ENCODE measurements around the gene ZC3H7A.
"Not testable (repeated sequence)": the region's sequence is repeated elsewhere in the genome, so short reads cannot be mapped to it uniquely, and the experiment has no call there.

The ZC3H7A gene

DNA sequence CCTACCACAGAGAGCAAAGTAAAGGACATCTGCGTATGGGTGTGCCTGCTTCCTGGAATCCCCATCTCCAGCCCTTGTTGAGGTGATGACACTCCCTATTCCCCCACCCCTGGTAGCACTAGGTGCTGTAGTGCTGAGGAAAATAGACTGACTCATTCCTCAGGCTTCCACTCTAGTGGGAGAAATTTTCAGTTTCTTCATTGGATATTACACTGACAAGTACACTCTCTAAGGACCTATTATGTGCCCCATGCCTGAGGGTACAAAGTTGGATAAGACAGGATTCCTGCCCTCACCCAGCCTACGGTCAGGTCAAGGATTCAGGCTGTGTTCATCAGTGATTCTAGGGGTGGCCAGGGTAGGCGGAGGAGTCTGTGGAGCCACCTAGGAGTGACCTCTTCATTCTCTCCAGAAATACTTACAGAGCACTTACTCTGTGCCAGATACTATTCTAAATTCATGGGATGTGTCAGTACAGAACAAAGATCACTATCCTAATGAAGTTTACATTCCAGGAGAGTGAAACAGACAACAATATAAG, 4.5 kb upstream of the ZC3H7A start:
- no peak for DNase-seq (ENCODE audit: low spot score)

DNA sequence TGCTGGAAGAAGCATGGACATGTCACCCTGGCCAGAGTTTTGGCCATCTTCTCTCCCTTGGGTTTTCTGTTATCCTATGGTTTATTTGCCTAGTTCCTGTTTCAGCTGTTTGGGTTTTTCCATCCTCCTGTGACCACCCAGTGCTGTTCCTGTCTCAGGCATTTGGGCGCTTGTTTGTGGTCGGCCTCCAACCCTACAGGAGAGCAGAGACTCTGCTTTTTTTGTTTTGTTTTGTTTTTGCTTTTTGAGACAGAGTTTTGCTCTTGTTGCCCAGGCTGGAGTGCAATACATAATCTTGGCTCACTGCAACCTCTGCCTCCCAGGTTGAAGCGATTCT, 3.3 kb upstream of the ZC3H7A start:
- no peak for DNase-seq (ENCODE audit: low spot score)

DNA sequence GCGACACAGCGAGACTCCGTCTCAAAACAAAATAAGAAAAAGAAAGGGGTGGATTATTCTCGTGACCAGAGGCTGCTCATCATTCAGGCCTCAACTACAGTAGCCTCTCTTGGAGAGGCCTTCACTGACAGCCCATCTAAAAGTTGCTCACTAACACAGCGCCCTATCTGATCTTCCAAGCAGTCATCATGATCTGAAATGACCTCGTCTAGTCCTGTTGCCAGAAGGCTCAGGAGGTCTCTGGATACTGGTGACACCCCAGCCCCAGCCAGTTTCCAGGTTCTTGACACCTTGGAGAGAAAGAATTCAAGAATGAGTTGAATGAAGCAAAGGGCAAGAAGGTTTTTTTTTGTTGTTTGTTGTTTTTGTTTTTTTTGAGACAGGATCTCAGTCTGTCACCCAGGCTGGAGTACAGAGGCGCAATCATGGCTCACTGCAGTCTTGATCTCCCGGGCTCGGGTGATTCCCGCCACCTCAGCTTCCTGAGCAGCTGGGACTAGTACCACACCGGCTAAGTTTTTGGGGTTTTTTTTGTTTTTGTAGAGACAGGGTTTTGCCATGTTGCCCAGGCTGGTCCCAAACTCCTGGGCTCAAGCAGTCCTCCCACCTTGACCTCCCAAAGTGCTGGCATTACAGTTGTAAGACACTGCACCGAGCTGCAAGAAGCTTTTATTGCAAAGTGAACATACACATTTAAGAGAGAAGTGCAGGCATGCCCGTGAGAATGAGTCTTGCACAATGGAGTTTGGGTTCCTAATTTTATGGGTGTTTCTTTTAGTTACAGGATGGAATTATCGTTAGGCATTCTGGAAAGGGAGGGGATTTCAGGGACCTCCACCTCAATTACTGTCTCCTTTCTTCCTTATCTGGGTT, 2.7 kb upstream of the ZC3H7A start:
- no peak for DNase-seq (ENCODE audit: low spot score)

DNA sequence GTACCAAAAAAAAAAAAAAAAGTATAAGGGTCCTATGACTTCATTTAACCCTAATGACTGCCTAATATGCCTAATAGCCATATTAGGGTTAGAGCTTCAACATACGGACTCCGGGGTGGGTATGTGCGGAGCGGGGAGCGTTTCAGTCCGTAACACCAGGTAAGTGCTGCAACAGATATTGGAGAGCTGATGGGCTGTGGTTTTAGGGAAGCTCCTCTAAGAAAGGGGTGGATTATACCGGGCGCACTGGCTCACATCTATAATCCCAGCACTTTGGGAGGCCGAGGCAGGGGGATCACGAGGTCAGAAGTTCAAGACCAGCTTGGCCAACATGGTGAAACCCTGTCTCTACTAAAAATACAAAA, 1.9 kb upstream of the ZC3H7A start:
- no peak for DNase-seq (ENCODE audit: low spot score)

DNA sequence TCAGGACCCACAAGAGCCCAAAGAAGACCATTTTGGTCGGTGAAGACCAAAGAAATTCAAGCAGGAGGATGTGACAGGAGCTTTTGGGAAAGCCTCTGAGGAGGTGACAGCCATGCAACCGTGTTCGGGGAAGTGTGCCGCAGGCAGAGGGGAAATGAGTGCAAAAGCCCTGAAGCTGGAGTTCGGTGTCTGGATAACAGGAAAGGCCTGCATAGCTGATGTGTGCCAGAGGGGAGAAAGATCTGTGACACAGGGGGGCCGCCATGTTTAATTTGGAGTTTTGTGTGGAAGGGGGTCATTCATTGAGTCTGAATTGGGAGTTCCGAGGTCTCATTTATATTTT, 870 bp upstream of the ZC3H7A start:
- DNase-seq (ENCODE audit: low spot score), result no peak

DNA sequence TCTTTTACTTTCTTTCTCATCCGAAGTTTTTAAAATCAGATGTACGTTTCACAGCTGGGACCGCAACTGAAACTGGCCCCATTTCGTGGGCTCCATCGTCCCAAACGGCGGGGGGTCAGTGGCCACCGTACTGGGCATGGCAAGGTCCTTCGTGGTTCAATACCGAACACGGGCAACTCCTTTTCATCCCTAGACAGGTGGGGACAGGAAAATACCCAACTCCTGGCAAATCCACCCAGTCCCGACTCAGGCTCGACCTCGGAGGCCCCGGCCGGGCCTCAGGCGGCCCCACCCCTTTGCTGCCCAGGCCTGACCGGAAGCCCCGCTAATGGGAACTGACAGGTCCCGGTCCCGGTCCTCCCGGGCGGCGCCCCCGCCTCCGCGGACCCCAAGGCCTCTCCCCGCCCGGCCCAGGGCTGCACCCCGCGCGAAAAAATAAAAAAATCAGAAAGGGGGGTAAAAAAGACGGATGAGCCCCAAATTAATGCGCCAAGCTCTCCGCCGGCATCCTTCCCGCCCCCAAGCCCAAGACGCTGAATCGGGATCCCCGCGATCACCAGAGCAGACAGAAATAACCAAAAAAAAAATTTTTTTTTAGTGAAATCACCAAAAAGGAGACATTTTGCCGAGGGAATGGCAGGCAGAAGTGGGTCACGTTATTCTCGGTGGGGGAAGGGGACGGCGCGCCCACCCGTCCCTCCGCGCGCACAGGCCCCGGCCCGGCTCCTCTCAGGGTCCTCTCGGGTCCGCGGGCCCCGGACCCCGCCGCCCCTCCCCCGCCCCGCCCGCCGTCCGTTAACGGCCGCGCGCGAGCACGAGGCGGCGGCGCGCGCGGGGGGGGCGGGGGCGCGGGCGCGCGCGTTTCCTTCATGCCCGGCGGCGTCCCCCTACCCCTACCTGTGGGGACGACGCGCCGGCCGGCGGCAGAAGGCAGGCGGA, 562 bp downstream of the ZC3H7A start:
- DNase-seq (ENCODE audit: low spot score), result peak; percentile 37

DNA sequence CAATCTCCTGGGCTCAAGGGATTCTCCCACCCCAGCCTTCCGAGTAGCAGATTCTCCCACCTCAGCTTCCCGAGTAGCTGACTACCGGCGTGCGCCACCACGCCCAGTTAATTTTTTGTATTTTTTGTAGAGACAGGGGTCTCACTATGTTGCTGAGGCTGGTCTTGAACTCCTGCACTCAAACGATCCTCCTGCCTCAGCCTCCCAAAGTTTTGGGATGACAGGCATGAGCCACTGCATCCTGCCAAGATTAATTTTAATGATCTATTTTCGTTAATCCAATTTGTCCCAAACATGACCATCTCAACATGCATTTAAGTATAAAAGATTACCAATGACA, 1.2 kb downstream of the ZC3H7A start:
- DNase-seq (ENCODE audit: low spot score), result no peak

DNA sequence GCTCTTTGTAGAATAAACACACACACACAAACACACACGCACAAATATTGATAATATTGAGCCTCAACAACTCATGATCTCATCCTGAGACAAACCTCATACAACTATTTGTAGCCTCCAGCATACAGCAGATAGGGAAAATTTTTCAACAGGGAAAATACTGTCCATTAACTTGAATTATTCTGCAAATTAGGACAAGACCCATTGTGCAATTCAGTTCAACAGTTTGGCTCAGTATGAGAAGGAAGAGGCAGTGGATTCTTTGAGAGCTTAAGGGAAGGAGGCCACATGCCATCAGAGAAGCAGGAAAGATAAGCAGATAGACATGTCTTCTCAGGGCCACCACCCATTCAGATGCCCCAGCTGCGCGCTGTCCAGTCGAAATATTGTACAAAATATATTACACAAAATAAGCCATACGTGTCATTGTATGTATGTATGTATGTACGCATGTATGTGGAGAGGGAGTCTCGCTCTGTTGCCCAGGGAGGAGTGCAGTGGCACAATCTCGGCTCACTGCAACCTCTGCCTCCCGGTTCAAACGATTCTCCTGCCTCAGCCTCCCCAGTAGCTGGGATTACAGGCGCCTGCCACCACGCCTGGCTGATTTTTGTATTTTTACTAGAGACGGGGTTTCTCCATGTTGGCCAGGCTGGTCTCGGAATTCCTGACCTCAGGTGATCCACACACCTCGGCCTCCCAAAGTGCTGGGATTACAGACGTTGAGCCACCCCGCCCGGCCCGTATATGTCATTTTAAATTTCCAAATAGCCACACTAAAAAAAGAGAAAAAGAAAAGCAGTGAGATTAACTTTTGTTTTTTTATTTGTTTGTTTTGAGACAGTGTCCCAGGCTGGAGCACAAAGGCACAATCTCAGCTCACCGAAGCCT, 1.8 kb downstream of the ZC3H7A start:
- no peak for DNase-seq (ENCODE audit: low spot score)

DNA sequence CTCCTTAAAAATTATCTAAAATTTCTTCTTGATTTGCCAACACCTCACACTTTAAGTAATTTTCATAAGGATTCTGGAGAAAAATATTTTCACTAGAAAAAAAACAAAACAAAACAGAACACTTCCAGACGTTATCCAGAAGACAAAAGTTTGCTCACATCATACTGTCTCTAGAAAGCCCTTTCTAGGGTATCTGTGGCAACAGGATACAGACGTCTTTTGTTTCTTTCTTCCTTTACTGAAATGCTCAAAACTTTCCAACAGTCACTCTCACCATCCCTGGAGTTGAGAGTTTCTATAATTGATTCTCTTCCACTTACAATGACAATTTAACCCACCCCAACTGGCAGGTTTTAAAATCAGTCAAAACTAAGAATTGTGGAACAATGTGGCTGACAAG, 2.6 kb downstream of the ZC3H7A start:
- DNase-seq (ENCODE audit: low spot score), result no peak

DNA sequence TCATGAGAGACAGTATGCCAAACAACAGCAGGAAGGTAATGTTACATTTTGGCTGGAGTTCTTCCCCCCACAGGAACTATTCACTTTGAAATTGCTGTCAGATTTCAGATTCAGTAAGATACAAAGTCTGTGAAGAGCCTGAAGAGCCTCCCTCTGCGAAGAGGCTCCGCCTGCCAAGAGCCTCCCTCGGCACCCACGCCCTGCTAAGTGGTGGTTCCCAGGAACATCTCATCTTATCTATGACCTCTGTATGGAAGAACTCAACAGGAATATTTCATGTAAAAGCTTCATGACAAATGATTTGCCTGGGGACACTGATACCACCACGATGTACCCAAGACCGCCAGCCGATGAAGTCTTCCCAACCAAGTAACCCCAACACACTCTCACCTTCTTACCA, 3.2 kb downstream of the ZC3H7A start:
- DNase-seq (ENCODE audit: low spot score), result no peak

DNA sequence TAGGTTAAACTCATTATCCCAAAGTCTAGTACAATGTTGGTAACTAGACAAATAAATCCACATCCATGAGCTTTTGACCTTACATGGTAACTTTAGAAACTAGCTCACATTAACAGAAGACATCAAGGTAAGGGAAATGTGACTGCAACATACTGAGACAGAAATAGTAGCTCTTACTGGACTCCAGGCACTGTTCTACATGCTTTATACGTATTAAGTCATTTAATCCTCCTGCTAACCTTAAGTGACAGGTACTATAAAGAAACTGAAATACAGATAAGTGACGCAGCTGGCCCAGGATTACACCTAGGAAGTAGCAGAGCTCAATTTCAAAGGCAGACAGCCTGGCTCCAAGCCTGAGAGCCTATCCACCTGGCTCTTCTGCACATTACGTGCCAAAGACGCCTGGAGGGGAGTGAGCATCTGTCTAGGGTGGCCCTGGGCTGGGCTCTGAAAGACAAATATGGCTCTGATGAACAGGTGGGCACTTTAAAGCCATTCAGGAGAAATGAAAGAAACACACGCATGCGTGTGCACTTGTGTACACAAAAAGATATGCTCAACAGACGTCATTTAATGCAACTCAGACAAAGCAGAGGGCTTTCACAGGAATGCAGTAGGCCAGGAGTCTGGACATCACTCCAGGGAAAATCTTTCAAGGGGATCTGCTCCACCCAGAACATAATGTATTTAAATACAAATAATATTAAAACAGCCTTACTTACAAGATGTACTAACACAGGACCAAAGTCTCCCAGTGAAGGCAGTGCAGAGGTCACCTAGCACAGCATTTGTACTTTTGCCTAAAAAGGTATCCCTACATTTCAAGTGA, 4.4 kb downstream of the ZC3H7A start:
- no peak for DNase-seq (ENCODE audit: low spot score)

DNA sequence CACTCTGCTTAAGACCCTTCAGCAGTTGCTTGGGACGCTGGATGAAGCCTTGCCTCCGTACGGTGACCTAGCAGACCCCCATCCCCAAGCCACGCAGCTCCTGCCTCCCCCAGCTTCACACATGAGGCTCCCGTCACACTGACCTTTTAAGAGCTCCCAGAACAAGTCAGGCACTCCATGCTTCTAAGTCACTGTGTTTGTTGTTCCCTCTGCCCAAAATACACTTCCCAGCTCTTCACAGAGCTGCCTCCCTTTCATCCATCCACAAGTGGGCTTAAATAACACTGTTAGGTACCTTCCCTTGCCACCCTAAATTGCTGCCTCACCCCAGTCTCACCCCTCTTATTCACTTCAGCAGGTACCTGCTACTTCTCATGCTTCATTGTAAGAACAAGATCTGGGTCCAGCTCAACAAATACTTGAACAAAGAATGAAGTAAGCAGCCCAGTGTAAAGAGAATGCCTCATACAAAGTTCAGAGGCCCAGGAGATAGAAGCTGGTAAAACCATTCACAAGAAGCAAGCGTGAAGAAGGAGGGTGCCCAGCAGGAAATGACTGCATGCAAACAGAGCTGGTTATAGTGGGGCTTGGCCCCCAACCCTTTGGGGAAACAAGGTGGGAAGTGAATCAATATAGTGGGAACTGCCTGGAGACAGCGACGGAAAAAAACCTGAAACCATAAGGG, 5.8 kb downstream of the ZC3H7A start:
- DNase-seq (ENCODE audit: low spot score), result no peak

DNA sequence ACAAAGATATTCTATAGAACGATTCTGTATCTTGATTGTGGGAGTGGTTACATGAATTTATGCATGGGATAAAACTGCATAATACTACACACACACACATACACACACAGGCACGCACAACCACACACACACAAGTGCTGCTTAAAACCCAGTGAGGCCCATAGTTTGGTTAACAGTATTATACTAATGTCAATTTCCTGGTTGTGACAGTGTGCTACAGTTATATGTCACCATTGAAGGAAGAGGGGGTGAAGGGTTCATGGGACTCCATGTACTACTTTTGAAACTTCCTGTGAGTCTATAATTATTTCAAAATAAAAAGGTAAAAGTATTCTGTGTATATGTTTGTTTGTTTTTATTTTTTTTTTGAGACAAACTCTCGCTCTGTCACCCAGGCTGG, 8.1 kb downstream of the ZC3H7A start:
- DNase-seq (ENCODE audit: low spot score), result no peak

DNA sequence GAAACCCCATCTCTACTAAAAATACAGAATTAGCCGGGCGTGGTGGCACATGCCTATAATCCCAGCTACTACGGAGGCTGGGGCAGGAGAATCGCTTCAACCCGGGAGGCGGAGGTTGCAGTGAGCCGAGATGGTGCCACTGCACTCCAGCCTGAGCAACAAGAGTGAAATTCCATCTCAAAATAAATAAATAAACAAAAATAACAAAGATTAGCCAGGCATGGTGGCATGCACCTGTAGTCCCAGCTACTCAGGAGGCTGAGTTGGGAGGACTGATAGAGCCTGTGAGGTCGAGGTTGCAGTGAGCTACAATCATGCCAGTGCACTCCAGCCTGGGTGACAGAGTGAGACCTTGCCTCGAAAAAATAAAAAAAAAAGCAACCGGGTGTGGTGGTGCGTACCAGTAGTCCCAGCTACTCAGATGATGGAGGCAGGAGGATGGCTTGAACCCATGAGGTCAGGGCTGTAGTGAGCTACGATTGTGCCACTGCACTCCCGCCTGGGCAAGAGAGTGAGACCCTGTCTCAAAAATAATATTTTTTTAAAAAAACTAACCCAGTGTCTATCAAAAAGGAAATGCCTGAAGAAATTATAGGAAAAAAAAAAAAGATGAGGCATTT, 12.0 kb downstream of the ZC3H7A start:
- DNase-seq (ENCODE audit: low spot score), result not testable (repeated sequence)

DNA sequence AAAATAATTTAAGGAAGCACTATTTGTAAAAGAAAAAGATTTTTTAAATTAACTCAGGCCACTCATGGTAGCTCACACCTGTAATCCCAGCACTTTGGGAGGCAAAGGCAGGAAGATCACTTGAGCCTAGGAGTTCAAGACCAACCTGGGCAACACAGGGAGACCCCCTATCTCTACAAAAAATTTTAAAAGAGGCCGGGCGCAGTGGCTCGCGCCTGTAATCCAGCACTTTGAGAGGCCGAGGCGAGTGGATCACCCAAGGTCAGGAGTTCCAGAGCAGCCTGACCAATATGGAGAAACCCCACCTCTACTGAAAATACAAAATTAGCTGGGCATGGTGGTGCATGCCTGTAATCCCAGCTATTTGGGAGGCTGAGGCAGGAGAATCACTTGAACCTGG, 12.7 kb downstream of the ZC3H7A start:
- not testable (repeated sequence) for DNase-seq (ENCODE audit: low spot score)

DNA sequence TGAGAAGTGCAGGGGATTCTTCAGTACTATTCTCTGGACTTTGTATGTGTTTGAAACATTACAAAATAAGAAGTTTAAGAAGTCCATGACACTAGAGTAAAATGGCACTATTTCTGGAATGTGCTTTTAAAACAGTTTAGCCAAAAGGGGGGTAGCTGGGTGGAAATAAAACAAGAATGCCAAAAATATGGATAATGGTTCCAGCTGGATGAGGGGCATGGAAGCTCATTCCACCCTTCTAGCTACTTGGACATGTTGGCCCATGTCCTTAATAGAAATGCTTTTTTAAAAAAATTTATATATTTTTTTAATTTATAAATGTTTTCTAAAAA, 13.1 kb downstream of the ZC3H7A start:
- no peak for DNase-seq (ENCODE audit: low spot score)

DNA sequence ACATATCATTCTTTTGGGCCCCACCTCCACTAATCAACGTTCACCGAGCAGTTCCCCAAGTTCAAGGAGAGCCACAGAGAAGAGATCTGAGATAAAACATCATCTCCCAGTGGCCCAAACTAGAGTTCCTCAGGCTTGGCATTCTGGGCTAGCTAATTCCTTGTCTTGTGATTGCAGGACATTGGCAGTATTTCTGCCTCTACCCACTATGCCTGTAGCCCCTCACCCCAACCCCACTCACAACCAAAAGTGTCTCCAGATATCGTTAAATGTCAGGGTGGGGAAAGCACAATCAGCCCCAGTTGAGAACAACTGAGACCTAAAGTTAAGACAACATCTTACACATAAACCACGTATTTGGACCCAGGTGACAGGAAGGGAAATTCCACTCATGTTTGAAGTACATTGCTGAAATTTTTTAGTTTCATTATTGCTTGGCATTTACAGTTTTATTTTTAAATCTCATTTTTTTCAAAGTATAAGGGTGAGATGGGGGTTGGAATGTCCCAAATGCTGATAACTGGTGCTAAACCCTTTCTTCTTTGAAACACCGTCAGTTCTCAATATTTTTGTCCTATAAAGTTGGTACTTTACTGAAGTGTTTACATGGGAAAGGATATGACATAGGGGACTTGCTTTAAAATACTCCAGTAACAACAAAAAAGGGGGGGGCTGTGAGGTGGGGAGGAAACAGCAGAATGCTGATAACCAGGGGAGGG, 13.6 kb downstream of the ZC3H7A start:
- DNase-seq (ENCODE audit: low spot score), result no peak

DNA sequence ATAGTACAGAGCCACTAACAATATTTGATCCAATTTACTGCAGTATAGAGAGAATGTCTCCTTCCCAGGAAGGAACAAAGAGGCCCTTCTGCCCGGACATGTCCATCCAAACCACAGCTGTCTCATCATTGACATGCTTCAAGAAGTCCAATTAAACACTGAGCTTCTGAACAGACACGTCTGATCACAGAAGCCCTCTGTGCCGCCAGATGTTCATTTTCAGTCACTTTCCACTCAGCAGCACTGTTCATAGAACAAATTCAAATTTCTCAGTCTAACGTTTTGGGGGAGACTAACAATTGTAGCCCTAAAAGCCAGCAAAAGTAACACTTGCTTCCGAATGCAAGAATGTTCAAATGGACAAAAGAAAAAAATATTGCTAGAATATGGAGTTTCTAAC, 15.3 kb downstream of the ZC3H7A start:
- DNase-seq (ENCODE audit: low spot score), result peak; percentile 77

DNA sequence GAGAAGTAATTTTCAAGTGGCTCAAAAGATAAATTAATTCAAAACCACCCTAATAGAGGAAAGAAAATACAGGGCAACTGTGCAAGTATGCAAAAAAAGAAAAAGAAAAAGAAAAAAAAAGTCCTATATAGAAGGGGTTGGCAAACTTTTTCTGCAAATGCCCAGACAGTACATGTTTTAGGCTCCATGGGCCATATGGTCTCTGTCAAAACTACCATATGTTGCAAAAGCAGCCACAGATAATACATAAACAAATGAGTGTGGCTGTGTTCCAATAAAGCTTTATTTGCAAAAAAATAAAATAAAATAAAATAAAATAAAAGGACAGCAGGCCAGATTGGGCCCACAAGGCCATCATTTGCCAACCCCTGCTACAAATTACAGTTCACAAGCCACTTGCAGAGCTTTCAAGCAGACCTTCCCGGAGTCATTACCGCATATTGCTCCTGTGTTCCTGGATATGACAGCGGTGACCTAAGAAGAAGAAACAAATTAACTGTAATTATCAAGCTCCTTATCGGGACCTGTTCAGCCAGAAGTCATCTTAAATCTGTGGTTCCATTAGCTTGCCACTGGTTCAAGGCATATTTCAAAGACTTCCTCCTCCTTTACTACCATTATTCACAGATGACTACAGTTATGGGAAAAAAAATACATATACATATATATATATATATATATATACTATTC, 15.9 kb downstream of the ZC3H7A start:
- DNase-seq (ENCODE audit: low spot score), result no peak
